Transverse colon (tissue), 4 donors: ENCODE data around the gene HSPG2.
"Not testable (repeated sequence)": the region's sequence is repeated elsewhere in the genome, so short reads cannot be mapped to it uniquely, and the experiment has no call there.

Source experiments
- CTCF ChIP-seq, 5 experiments: fragments of 200-600 bp in 3 of 5; fragments of 450-650 bp in 2 of 5; sonication (generic) in 3 of 5; IDR thresholded peaks; 1 replicate in 2 of 5; 2 replicates in 3 of 5; pipeline ENCODE4 v1.5.1; 2016 to 2017; ENCODE audit warnings: antibody characterized with exemption in 5 of 5, inconsistent platforms in 3 of 5, mild to moderate bottlenecking in 2 of 5, moderate library complexity in 1 of 5
- POLR2A ChIP-seq: fragments of 450-650 bp; IDR thresholded peaks from one replicate; pipeline ENCODE4 v1.6.1; 2016; ENCODE audit warnings: antibody characterized with exemption, mild to moderate bottlenecking, moderate library complexity
- POLR2AphosphoS5 ChIP-seq, 3 donors: sonication (generic); formaldehyde crosslinking; IDR thresholded peaks; one replicate each; pipeline ENCODE4 v1.6.1; 2016; ENCODE audit warnings: antibody characterized with exemption in 3 of 3

DNA sequence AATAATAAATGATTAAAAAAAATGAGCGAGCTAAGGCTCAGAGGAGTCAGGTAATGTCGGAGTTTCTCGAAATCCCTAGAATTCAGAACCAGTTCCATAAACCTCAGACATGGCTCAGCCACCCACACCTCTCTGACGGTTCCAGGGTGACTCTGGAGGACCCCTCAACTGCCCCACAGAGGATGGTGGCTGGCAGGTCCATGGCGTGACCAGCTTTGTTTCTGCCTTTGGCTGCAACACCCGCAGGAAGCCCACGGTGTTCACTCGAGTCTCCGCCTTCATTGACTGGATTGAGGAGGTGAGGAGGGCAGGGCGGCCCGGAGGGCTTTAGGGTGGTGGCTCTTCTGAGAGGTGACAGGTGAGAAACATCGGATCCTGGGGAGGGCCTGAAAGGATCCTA, 49.3 kb upstream of the HSPG2 start:
- TF ChIP-seq CTCF (IDR thresholded peaks at IDR 0.05); POLR2A; POLR2AphosphoS5 (IDR thresholded peaks at IDR 0.05): not testable (repeated sequence)
